K562 (cell line): ENCODE results near the gene SDS. TPM values are rescaled to one million over a fixed set of nuclear protein-coding genes. Genes with fewer than 3 reads are reported as not detected.

Experiments used
- ARID1B ChIP-seq: fragments of 450-650 bp; IDR thresholded peaks from 2 replicates; pipeline ENCODE4 v1.6.1; 2016; ENCODE audit warnings: antibody characterized with exemption, mild to moderate bottlenecking, inconsistent platforms
- BHLHE40 ChIP-seq: IDR thresholded peaks from 2 replicates; pipeline ENCODE4 v1.6.1; 2011; ENCODE audit warnings: low read length, improper control_type of control experiment
- GATA2 ChIP-seq: sonication (generic); formaldehyde crosslinking; IDR thresholded peaks from 2 replicates; pipeline ENCODE4 v1.4.0; 2020; ENCODE audit warnings: mild to moderate bottlenecking, missing genetic modification reagents
- KAT2B ChIP-seq: IDR thresholded peaks from one replicate; pipeline ENCODE4 v1.6.1; 2012; ENCODE audit warnings: low read depth, mild to moderate bottlenecking, control low read depth, inconsistent platforms, low read length, moderate library complexity
- KLF10 ChIP-seq: fragments of 250-450 bp; sonication (Bioruptor Pico); IDR thresholded peaks from 2 replicates; pipeline ENCODE4 v1.6.1; 2021; ENCODE audit warnings: matching md5 sums
- MEF2D ChIP-seq: conservative IDR thresholded peaks from 2 replicates; pipeline ENCODE4 v1.6.1; 2016; ENCODE audit warnings: low read depth, missing genetic modification characterization, missing compliant biosample characterization
- NONO ChIP-seq, 2 experiments: fragments of 200-400 bp in 1 of 2; fragments of 450-650 bp in 1 of 2; formaldehyde crosslinking in 1 of 2; IDR thresholded peaks; 2 replicates each; pipeline ENCODE4 v1.6.1; 2017; ENCODE audit warnings: low read depth in 2 of 2, mild to moderate bottlenecking in 2 of 2, moderate library complexity in 2 of 2, low read length in 1 of 2
- PYGO2 ChIP-seq: fragments of 450-650 bp; IDR thresholded peaks from 2 replicates; pipeline ENCODE4 v1.6.1; 2016; ENCODE audit warnings: mild to moderate bottlenecking, missing genetic modification characterization, moderate library complexity, missing compliant biosample characterization
- ZNF165 ChIP-seq: fragments of 250-450 bp; sonication (Bioruptor Pico); IDR thresholded peaks from 2 replicates; pipeline ENCODE4 v1.4.0; 2020; ENCODE audit warnings: borderline replicate concordance
- polyA plus RNA-seq, 8 experiments: library from polyadenylated mRNA; depleted of rRNA in 4 of 8; stranded (reverse) in 5 of 8; unstranded in 3 of 8; fragments of >200 nt; fragmentation: Nextera tagmentation in 2 of 8; fragmentation: Illumina TruSeq in 1 of 8; extraction: Ambion mirVana in 2 of 8; extraction: Trizol in 1 of 8; gene quantifications; 2 replicates each; pipeline versions ENCODE4 v1.2.1 to v1.2.3, GENCODE V29; 2011 to 2014; ENCODE audit warnings: inconsistent platforms in 1 of 8, missing spikeins in 1 of 8
- total RNA-seq, 7 experiments: library from RNA; depleted of rRNA in 6 of 7; stranded (reverse); fragments of >200 nt in 6 of 7; fragmentation: Illumina TruSeq in 2 of 7; extraction: Trizol in 2 of 7; gene quantifications; 2 replicates each; pipeline versions ENCODE4 v1.2.1 to v1.2.3, GENCODE V29; 2011 to 2021; ENCODE audit warnings: low replicate concordance in 1 of 7
- TF ChIP-seq, protein P1 (sequence below), 2 experiments: fragments of 450-650 bp; formaldehyde crosslinking in 1 of 2; IDR thresholded peaks; 2 replicates each; pipeline versions ENCODE4 v1.4.0 to v1.6.1; 2014 to 2020; ENCODE audit warnings: mild to moderate bottlenecking in 2 of 2, borderline replicate concordance in 1 of 2, low read depth in 1 of 2
- TF ChIP-seq, protein P2 (sequence below), 3 experiments: IDR thresholded peaks in 2 of 3; conservative IDR thresholded peaks in 1 of 3; 2 replicates each; pipeline ENCODE4 v1.5.1; 2011 to 2012; ENCODE audit warnings: low read length in 3 of 3, mild to moderate bottlenecking in 3 of 3, control low read depth in 2 of 3, improper control_type of control experiment in 1 of 3, inconsistent platforms in 1 of 3, low read depth in 1 of 3, mixed read lengths in 1 of 3, moderate library complexity in 1 of 3; ENCODE audit not compliant: insufficient read depth in 2 of 3
- TF ChIP-seq, protein P3 (sequence below): fragments of 450-650 bp; IDR thresholded peaks from 2 replicates; pipeline ENCODE4 v1.6.1; 2017; ENCODE audit warnings: antibody characterized with exemption, mild to moderate bottlenecking

The SDS gene
- total and polyA plus RNA-seq, 9 of the 15 experiments (the other 6 are each of a cell fraction or from before 2014, with no cell fraction given), result 0.07 to 1.1 (median 0.12) TPM; not detected in 1

GRCh38 chr12:113358381-113359132 lies 45.1 kb downstream of the SDS start, which contains the start of gene PLBD2 (continued):
- TF ChIP-seq, protein P1, sequence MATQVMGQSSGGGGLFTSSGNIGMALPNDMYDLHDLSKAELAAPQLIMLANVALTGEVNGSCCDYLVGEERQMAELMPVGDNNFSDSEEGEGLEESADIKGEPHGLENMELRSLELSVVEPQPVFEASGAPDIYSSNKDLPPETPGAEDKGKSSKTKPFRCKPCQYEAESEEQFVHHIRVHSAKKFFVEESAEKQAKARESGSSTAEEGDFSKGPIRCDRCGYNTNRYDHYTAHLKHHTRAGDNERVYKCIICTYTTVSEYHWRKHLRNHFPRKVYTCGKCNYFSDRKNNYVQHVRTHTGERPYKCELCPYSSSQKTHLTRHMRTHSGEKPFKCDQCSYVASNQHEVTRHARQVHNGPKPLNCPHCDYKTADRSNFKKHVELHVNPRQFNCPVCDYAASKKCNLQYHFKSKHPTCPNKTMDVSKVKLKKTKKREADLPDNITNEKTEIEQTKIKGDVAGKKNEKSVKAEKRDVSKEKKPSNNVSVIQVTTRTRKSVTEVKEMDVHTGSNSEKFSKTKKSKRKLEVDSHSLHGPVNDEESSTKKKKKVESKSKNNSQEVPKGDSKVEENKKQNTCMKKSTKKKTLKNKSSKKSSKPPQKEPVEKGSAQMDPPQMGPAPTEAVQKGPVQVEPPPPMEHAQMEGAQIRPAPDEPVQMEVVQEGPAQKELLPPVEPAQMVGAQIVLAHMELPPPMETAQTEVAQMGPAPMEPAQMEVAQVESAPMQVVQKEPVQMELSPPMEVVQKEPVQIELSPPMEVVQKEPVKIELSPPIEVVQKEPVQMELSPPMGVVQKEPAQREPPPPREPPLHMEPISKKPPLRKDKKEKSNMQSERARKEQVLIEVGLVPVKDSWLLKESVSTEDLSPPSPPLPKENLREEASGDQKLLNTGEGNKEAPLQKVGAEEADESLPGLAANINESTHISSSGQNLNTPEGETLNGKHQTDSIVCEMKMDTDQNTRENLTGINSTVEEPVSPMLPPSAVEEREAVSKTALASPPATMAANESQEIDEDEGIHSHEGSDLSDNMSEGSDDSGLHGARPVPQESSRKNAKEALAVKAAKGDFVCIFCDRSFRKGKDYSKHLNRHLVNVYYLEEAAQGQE (IDR thresholded peaks at IDR 0.05; ENCODE audit: borderline replicate concordance), result peak; percentile 96
- TF ChIP-seq, protein P1 (CRISPR knock-in tag; IDR thresholded peaks at IDR 0.05; ENCODE audit: low read depth), result peak; percentile 93
- TF ChIP-seq KAT2B (no peak), KLF10 (CRISPR knock-in tag) (no peak), ARID1B (no peak; the same call in 1 of the 2 replicates), ZNF165 (CRISPR knock-in tag) (no peak), BHLHE40 (peak; percentile 93), PYGO2 (tag) (no peak), MEF2D (tag) (no peak), GATA2 (CRISPR knock-in tag) (no peak), NONO (IDR thresholded peaks at IDR 0.05; ENCODE audit: low read depth in 2 of 2, low read length in 1 of 2) (peak; percentile 86 to 89; a peak in 3 of 4 replicates)
- TF ChIP-seq, protein P2, sequence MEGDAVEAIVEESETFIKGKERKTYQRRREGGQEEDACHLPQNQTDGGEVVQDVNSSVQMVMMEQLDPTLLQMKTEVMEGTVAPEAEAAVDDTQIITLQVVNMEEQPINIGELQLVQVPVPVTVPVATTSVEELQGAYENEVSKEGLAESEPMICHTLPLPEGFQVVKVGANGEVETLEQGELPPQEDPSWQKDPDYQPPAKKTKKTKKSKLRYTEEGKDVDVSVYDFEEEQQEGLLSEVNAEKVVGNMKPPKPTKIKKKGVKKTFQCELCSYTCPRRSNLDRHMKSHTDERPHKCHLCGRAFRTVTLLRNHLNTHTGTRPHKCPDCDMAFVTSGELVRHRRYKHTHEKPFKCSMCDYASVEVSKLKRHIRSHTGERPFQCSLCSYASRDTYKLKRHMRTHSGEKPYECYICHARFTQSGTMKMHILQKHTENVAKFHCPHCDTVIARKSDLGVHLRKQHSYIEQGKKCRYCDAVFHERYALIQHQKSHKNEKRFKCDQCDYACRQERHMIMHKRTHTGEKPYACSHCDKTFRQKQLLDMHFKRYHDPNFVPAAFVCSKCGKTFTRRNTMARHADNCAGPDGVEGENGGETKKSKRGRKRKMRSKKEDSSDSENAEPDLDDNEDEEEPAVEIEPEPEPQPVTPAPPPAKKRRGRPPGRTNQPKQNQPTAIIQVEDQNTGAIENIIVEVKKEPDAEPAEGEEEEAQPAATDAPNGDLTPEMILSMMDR (IDR thresholded peaks at IDR 0.05 in 2 of 3, conservative IDR thresholded peaks at IDR 0.05 in 1 of 3; ENCODE audit: insufficient read depth in 2 of 3, low read depth in 1 of 3, low read length in 3 of 3), result peak in 2 of 3 experiments; percentile 17 to 24; a peak in 3 of 6 replicates
- TF ChIP-seq, protein P3, sequence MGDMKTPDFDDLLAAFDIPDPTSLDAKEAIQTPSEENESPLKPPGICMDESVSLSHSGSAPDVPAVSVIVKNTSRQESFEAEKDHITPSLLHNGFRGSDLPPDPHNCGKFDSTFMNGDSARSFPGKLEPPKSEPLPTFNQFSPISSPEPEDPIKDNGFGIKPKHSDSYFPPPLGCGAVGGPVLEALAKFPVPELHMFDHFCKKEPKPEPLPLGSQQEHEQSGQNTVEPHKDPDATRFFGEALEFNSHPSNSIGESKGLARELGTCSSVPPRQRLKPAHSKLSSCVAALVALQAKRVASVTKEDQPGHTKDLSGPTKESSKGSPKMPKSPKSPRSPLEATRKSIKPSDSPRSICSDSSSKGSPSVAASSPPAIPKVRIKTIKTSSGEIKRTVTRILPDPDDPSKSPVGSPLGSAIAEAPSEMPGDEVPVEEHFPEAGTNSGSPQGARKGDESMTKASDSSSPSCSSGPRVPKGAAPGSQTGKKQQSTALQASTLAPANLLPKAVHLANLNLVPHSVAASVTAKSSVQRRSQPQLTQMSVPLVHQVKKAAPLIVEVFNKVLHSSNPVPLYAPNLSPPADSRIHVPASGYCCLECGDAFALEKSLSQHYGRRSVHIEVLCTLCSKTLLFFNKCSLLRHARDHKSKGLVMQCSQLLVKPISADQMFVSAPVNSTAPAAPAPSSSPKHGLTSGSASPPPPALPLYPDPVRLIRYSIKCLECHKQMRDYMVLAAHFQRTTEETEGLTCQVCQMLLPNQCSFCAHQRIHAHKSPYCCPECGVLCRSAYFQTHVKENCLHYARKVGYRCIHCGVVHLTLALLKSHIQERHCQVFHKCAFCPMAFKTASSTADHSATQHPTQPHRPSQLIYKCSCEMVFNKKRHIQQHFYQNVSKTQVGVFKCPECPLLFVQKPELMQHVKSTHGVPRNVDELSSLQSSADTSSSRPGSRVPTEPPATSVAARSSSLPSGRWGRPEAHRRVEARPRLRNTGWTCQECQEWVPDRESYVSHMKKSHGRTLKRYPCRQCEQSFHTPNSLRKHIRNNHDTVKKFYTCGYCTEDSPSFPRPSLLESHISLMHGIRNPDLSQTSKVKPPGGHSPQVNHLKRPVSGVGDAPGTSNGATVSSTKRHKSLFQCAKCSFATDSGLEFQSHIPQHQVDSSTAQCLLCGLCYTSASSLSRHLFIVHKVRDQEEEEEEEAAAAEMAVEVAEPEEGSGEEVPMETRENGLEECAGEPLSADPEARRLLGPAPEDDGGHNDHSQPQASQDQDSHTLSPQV, result peak; percentile 47; the same call in 1 of the 2 replicates
